ENCODE data around the gene CHIA. TPM values are rescaled to one million over a fixed set of nuclear protein-coding genes. Genes with fewer than 3 reads are reported as not detected.

Gene CHIA
- total RNA-seq, 2 donors from 2014 or later: not detected

DNA sequence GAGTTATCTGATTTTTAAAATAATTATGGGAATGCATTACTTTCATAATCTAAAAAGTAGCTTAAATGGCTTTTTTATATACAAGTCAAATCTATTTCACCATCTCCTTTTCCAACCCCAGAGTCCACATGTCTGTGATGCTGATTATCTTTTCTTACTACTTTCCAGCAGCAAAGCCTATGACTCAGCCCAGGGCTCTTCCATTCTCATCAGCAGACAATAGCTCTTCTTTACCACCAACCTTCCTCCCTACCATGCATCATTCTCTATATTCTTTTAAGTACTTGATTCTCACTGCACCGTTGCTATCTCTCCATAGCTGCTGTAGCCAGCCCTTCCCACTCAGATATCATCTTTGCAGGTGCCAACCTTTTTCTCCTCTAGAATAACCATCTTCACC lies 75.6 kb downstream of the CHIA start:
- no peak for ATAC-seq (replicated peaks)
- H3K4me3 Mint-ChIP-seq: no peak overlapping the region
- peaks cover 24% of the 10 kb centered on the region for H3K27me3 Mint-ChIP-seq
- H3K27ac Mint-ChIP-seq: no peak overlapping the region
- H3K9me3 Mint-ChIP-seq: no peaks in the 10 kb centered on the region
- H3K4me1 Mint-ChIP-seq: no peaks in the 10 kb centered on the region
- no peaks in the 10 kb centered on the region for H3K36me3 Mint-ChIP-seq (ENCODE audit: low read depth)

- peaks cover 28% of the 10 kb centered on the region for H3K27me3 Mint-ChIP-seq
- no peak overlapping the region for H3K4me3 Mint-ChIP-seq
- H3K27ac Mint-ChIP-seq: no peak overlapping the region
- no peaks in the 10 kb centered on the region for H3K36me3 Mint-ChIP-seq (ENCODE audit: low read depth)
- no peaks in the 10 kb centered on the region for H3K4me1 Mint-ChIP-seq
- no peaks in the 10 kb centered on the region for H3K9me3 Mint-ChIP-seq
- no peak for ATAC-seq (replicated peaks)
Observed at GRCh38 chr1:111369177-111369576, 78.5 kb downstream of the CHIA start.

- H3K4me1 Mint-ChIP-seq: no peaks in the 10 kb centered on the region
- no peak for ATAC-seq (replicated peaks)
- no peaks in the 10 kb centered on the region for H3K36me3 Mint-ChIP-seq (ENCODE audit: low read depth)
- H3K4me3 Mint-ChIP-seq: no peak overlapping the region
- no peaks in the 10 kb centered on the region for H3K9me3 Mint-ChIP-seq
- H3K27ac Mint-ChIP-seq: no peak overlapping the region
- H3K27me3 Mint-ChIP-seq: peaks cover 32% of the 10 kb centered on the region
Observed at GRCh38 chr1:111369645-111370044, 79.0 kb downstream of the CHIA start.

Other genes starting within 250 kb of the CHIA start
- 10 to 100 TPM; 20.6 to 27.2 TPM for gene DRAM2, start 150.8 kb upstream of the CHIA start, total RNA-seq
- gene CEPT1, start 150.6 kb upstream of the CHIA start, total RNA-seq: 10 to 100 TPM; 31.3 to 31.4 TPM
- gene DENND2D, start 90.2 kb upstream of the CHIA start, total RNA-seq: 100 to 1,000 TPM; 146 to 148 TPM
- 1 to 10 TPM; 2.7 to 3.8 TPM for gene CHI3L2, start 63.1 kb upstream of the CHIA start, total RNA-seq
- gene OVGP1, start 136.9 kb downstream of the CHIA start, total RNA-seq: 1 to 10 TPM; 1.9 to 2.1 TPM
- 10 to 100 TPM; 27.5 to 65.2 TPM for gene WDR77, start 158.4 kb downstream of the CHIA start, total RNA-seq
- 100 to 1,000 TPM; 235 to 383 TPM for gene ATP5PB, start 158.6 kb downstream of the CHIA start, total RNA-seq
- 1 to 10 TPM; 4.4 to 4.9 TPM for gene C1orf162, start 183.1 kb downstream of the CHIA start, total RNA-seq
- not detected for gene ADORA3, start 212.8 kb downstream of the CHIA start, total RNA-seq
- gene TMIGD3, start 212.8 kb downstream of the CHIA start, total RNA-seq: under 1 TPM in 1 of 2 donors, not detected in 1; 0.41 TPM